CD14-positive monocyte (primary cell): ENCODE data around the gene TEX11. TPM values are rescaled to one million over a fixed set of nuclear protein-coding genes. Genes with fewer than 3 reads are reported as not detected.

Experiments
- DNase-seq, 3 donors: peaks; one replicate each; pipeline ENCODE4 v3.0.0-alpha.2; 2011 to 2022
- H2AFZ ChIP-seq: 2 replicates; pipeline ENCODE4 v1.6.0; 2012; ENCODE audit warnings: mild to moderate bottlenecking, low read depth, low read length, inconsistent platforms; ENCODE audit not compliant: insufficient read depth, poor library complexity, severe bottlenecking
- H3K27ac ChIP-seq, 2 donors: 1 replicate in 1 of 2; 2 replicates in 1 of 2; pipeline ENCODE4 v1.5.1; 2012 to 2013; ENCODE audit warnings: low read length in 2 of 2, control low read depth in 1 of 2, inconsistent platforms in 1 of 2, low read depth in 1 of 2, mild to moderate bottlenecking in 1 of 2
- H3K27me3 ChIP-seq, 2 donors: one replicate each; pipeline versions ENCODE4 v1.6.0 to v1.6.1; 2011 to 2013; ENCODE audit warnings: low read length in 2 of 2; ENCODE audit not compliant: control insufficient read depth in 2 of 2, insufficient read depth in 2 of 2
- H3K36me3 ChIP-seq, 2 donors: replicated peaks in 1 of 2; 1 replicate in 1 of 2; 2 replicates in 1 of 2; pipeline versions ENCODE4 v1.5.1 to v1.6.1; 2012 to 2013; ENCODE audit warnings: low read length in 2 of 2, control low read depth in 1 of 2, inconsistent platforms in 1 of 2, mild to moderate bottlenecking in 1 of 2; ENCODE audit not compliant: insufficient read depth in 2 of 2, control insufficient read depth in 1 of 2
- H3K4me1 ChIP-seq, 2 donors: 1 replicate in 1 of 2; 2 replicates in 1 of 2; pipeline versions ENCODE4 v1.5.1 to v1.6.1; 2012 to 2013; ENCODE audit warnings: low read length in 2 of 2, control low read depth in 1 of 2, inconsistent platforms in 1 of 2, mild to moderate bottlenecking in 1 of 2, moderate library complexity in 1 of 2; ENCODE audit not compliant: insufficient read depth in 2 of 2, control insufficient read depth in 1 of 2
- H3K4me2 ChIP-seq: replicated peaks from 2 replicates; pipeline ENCODE3; 2012; ENCODE audit warnings: low read length, moderate library complexity, mild to moderate bottlenecking; ENCODE audit not compliant: poor library complexity, severe bottlenecking; ENCODE audit errors: extremely low read depth
- H3K4me3 ChIP-seq, 3 experiments: fragments of 200-600 bp in 1 of 3; sonication (generic) in 1 of 3; replicated peaks in 1 of 3; 1 replicate in 2 of 3; 2 replicates in 1 of 3; pipeline ENCODE4 v1.5.1; 2011 to 2013; ENCODE audit warnings: low read length in 3 of 3, mild to moderate bottlenecking in 3 of 3, control low read depth in 2 of 3, low read depth in 2 of 3, inconsistent platforms in 1 of 3, moderate library complexity in 1 of 3
- H3K79me2 ChIP-seq: 2 replicates; pipeline ENCODE4 v1.6.0; 2012; ENCODE audit warnings: mild to moderate bottlenecking, control low read depth, inconsistent platforms, low read length, moderate library complexity; ENCODE audit not compliant: insufficient read depth
- H3K9ac ChIP-seq: 2 replicates; pipeline ENCODE4 v1.6.0; 2017; ENCODE audit warnings: low read length, mild to moderate bottlenecking; ENCODE audit not compliant: insufficient read depth, poor library complexity, severe bottlenecking
- H3K9me3 ChIP-seq, 2 donors: replicated peaks in 1 of 2; 1 replicate in 1 of 2; 2 replicates in 1 of 2; pipeline versions ENCODE4 v1.5.1 to v1.6.1; 2012 to 2013; ENCODE audit warnings: low read length in 2 of 2, control low read depth in 1 of 2; ENCODE audit not compliant: control insufficient read depth in 1 of 2, insufficient read depth in 1 of 2
- H4K20me1 ChIP-seq: 2 replicates; pipeline ENCODE4 v1.6.0; 2012; ENCODE audit warnings: mild to moderate bottlenecking, low read length, control low read depth, moderate library complexity; ENCODE audit not compliant: insufficient read depth
- H3K27ac Mint-ChIP-seq, 7 donors: one replicate each; pipeline ENCODE4 v1.8.0; 2020; ENCODE audit warnings: mild to moderate bottlenecking in 7 of 7, mixed read lengths in 7 of 7, moderate library complexity in 6 of 7, inconsistent platforms in 2 of 7
- H3K27me3 Mint-ChIP-seq, 3 donors: one replicate each; pipeline ENCODE4 v1.8.0; 2021 to 2022; ENCODE audit warnings: low read depth in 3 of 3, mild to moderate bottlenecking in 3 of 3, mixed read lengths in 3 of 3, moderate library complexity in 3 of 3, inconsistent platforms in 1 of 3
- H3K36me3 Mint-ChIP-seq, 2 donors: one replicate each; pipeline ENCODE4 v1.8.0; 2020; ENCODE audit warnings: mixed read lengths in 2 of 2, inconsistent platforms in 1 of 2, mild to moderate bottlenecking in 1 of 2
- H3K4me1 Mint-ChIP-seq: one replicate; pipeline ENCODE4 v1.8.0; 2020; ENCODE audit warnings: mild to moderate bottlenecking, mixed read lengths
- H3K4me3 Mint-ChIP-seq, 2 donors: one replicate each; pipeline ENCODE4 v1.8.0; 2020; ENCODE audit warnings: mild to moderate bottlenecking in 2 of 2, mixed read lengths in 2 of 2, moderate library complexity in 1 of 2
- H3K9me3 Mint-ChIP-seq, 7 donors: one replicate each; pipeline ENCODE4 v1.8.0; 2020 to 2022; ENCODE audit warnings: mixed read lengths in 7 of 7, mild to moderate bottlenecking in 6 of 7, moderate library complexity in 6 of 7, inconsistent platforms in 2 of 7
- WGBS: methylation state at CpG from one replicate; pipeline ENCODE4 v1.1.5; 2013; ENCODE audit warnings: missing lambda C conversion rate; ENCODE audit not compliant: insufficient coverage; 5-methylcytosine and 5-hydroxymethylcytosine counted together
- intact Hi-C, 2 donors: fragments of 100-400 bp; cut with micrococcal nuclease; formaldehyde crosslinking; loops; one replicate each; pipeline versions ENCODE4 v1.15.0 to v1.15.1; 2023
- polyA plus RNA-seq, 3 donors: library from polyadenylated mRNA; depleted of rRNA in 1 of 3; unstranded in 2 of 3; stranded (reverse) in 1 of 3; fragments of 300-500 nt in 2 of 3; fragments of >200 nt in 1 of 3; fragmentation: Illumina TruSeq in 2 of 3; gene quantifications; 1 replicate in 2 of 3; 2 replicates in 1 of 3; pipeline ENCODE4 v1.2.3, GENCODE V29; 2012 to 2021
- TF ChIP-seq, protein P1 (sequence below): fragments of 200-600 bp; IDR thresholded peaks from one replicate; pipeline ENCODE4 v1.8.0; 2022; ENCODE audit warnings: antibody characterized with exemption, mild to moderate bottlenecking

The TEX11 gene
- polyA plus RNA-seq, 3 donors, result not detected

GRCh38 chrX:70480660-70481018, 427.9 kb downstream of the TEX11 start:
- Histone ChIP-seq H2AFZ (no peak overlapping the region), H3K4me3 (no peak overlapping the region), H3K4me2 (no peak overlapping the region), H3K27ac (no peak overlapping the region), H3K27me3 (peaks cover 0 to 2% of the 10 kb centered on the region in 2 donors), H3K36me3 (no peaks in the 10 kb centered on the region), H3K9ac (no peak overlapping the region), H3K9me3 (no peaks in the 10 kb centered on the region), H4K20me1 (no peaks in the 10 kb centered on the region), H3K4me1 (peaks cover 0 to 3% of the 10 kb centered on the region in 2 donors), H3K79me2 (no peaks in the 10 kb centered on the region)
- H3K27ac Mint-ChIP-seq, result no peak overlapping the region
- no peak for DNase-seq
- no peak overlapping the region for H3K4me3 Mint-ChIP-seq
- H3K9me3 Mint-ChIP-seq, result no peaks in the 10 kb centered on the region
- H3K4me1 Mint-ChIP-seq, result peaks cover 10% of the 10 kb centered on the region
- intact Hi-C loops, result no loop called here
- H3K36me3 Mint-ChIP-seq, result no peaks in the 10 kb centered on the region
- TF ChIP-seq, protein P1, sequence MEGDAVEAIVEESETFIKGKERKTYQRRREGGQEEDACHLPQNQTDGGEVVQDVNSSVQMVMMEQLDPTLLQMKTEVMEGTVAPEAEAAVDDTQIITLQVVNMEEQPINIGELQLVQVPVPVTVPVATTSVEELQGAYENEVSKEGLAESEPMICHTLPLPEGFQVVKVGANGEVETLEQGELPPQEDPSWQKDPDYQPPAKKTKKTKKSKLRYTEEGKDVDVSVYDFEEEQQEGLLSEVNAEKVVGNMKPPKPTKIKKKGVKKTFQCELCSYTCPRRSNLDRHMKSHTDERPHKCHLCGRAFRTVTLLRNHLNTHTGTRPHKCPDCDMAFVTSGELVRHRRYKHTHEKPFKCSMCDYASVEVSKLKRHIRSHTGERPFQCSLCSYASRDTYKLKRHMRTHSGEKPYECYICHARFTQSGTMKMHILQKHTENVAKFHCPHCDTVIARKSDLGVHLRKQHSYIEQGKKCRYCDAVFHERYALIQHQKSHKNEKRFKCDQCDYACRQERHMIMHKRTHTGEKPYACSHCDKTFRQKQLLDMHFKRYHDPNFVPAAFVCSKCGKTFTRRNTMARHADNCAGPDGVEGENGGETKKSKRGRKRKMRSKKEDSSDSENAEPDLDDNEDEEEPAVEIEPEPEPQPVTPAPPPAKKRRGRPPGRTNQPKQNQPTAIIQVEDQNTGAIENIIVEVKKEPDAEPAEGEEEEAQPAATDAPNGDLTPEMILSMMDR, result no peak
- WGBS, result 88% methylated on average over 5 of the region's 9 CpGs
- peaks cover 1 to 24% (median 2%) of the 10 kb centered on the region in 3 donors for H3K27me3 Mint-ChIP-seq

GRCh38 chrX:70479922-70480659, 428.4 kb downstream of the TEX11 start:
- Histone ChIP-seq H2AFZ (no peak overlapping the region), H3K4me1 (peaks cover 0 to 3% of the 10 kb centered on the region in 2 donors), H3K79me2 (no peaks in the 10 kb centered on the region), H3K4me2 (no peak overlapping the region), H3K27me3 (peaks cover 0 to 2% of the 10 kb centered on the region in 2 donors), H3K4me3 (no peak overlapping the region), H4K20me1 (no peaks in the 10 kb centered on the region), H3K27ac (no peak overlapping the region), H3K9ac (no peak overlapping the region), H3K36me3 (no peaks in the 10 kb centered on the region), H3K9me3 (no peaks in the 10 kb centered on the region)
- no peak overlapping the region for H3K4me3 Mint-ChIP-seq
- peaks cover 1 to 26% (median 2%) of the 10 kb centered on the region in 3 donors for H3K27me3 Mint-ChIP-seq
- TF ChIP-seq, protein P1, result no peak
- peaks cover 10% of the 10 kb centered on the region for H3K4me1 Mint-ChIP-seq
- no peaks in the 10 kb centered on the region for H3K9me3 Mint-ChIP-seq
- no peak overlapping the region for H3K27ac Mint-ChIP-seq
- DNase-seq, result no peak
- intact Hi-C loops, result no loop called here
- H3K36me3 Mint-ChIP-seq, result no peaks in the 10 kb centered on the region
- no CpG with 5 or more reads among the region's 6 CpGs for WGBS
